Tibial artery (tissue), 4 donors: ENCODE measurements around the gene PDGFRA.

ENCODE experiments used
- DNase-seq, 2 donors: peaks; one replicate each; pipeline ENCODE4 v3.0.0-alpha.2; 2019
- H3K27ac ChIP-seq, 2 donors: fragments of 200-600 bp; sonication (generic) in 1 of 2; 1 replicate in 1 of 2; 2 replicates in 1 of 2; pipeline ENCODE4 v1.5.1; 2018 to 2019; ENCODE audit warnings: mild to moderate bottlenecking in 1 of 2
- H3K27me3 ChIP-seq, 2 donors: fragments of 200-600 bp; sonication (generic) in 1 of 2; one replicate each; pipeline versions ENCODE4 v1.5.1 to v1.6.0; 2016 to 2019
- H3K36me3 ChIP-seq, 3 donors: fragments of 200-600 bp; sonication (generic) in 2 of 3; one replicate each; pipeline ENCODE4 v1.5.1; 2016 to 2019; ENCODE audit warnings: mild to moderate bottlenecking in 2 of 3
- H3K4me1 ChIP-seq, 4 donors: fragments of 200-600 bp; sonication (generic) in 2 of 4; 1 replicate in 3 of 4; 2 replicates in 1 of 4; pipeline ENCODE4 v1.5.1; 2016 to 2019
- H3K4me3 ChIP-seq, 2 donors: fragments of 200-600 bp; sonication (generic) in 1 of 2; 1 replicate in 1 of 2; 2 replicates in 1 of 2; pipeline ENCODE4 v1.5.1; 2018 to 2019; ENCODE audit warnings: mild to moderate bottlenecking in 2 of 2
- H3K9me3 ChIP-seq, 3 donors: fragments of 200-600 bp; sonication (generic) in 1 of 3; one replicate each; pipeline ENCODE4 v1.5.1; 2016 to 2019
- intact Hi-C: fragments of 100-400 bp; cut with DNase I; formaldehyde crosslinking; loops from one replicate; pipeline ENCODE4 v1.15.0; 2023; ENCODE audit warnings: low total_unique reads
- TF ChIP-seq, protein P1 (sequence below), 2 experiments: fragments of 200-600 bp in 1 of 2; fragments of 450-650 bp in 1 of 2; IDR thresholded peaks; one replicate each; pipeline ENCODE4 v1.5.1; 2017 to 2019; ENCODE audit warnings: antibody characterized with exemption in 2 of 2, mild to moderate bottlenecking in 1 of 2, moderate library complexity in 1 of 2

Gene PDGFRA

DNA sequence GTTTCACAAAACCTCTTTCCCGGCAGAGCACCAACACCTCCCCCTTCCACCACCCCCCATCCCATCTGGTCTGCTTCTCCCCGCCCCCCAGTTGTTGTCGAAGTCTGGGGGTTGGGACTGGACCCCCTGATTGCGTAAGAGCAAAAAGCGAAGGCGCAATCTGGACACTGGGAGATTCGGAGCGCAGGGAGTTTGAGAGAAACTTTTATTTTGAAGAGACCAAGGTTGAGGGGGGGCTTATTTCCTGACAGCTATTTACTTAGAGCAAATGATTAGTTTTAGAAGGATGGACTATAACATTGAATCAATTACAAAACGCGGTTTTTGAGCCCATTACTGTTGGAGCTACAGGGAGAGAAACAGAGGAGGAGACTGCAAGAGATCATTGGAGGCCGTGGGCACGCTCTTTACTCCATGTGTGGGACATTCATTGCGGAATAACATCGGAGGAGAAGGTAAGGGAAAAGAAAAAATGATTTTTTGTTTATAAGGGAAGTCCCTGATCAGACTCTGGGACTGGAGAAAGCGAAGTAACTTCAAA, at the start of gene PDGFRA:
PDGFRA (plus strand) TSS at position 333 of the 541 bp plus-strand sequence. CDS start 29,476 bp downstream, outside the sequence.
- Histone ChIP-seq H3K36me3 (no peaks in the 10 kb centered on the region), H3K9me3 (no peaks in the 10 kb centered on the region), H3K27ac (peak within 1 kb of the TSS; percentile 73 to 82), H3K27me3 (peaks cover 3 to 86% of the 10 kb centered on the region in 2 donors), H3K4me1 (peaks cover 15 to 83% (median 59%) of the 10 kb centered on the region in 4 donors), H3K4me3 (peak within 1 kb of the TSS; percentile 58 to 69)
- peak; percentile 85 to 87 for DNase-seq
- intact Hi-C loops = loop anchor here (5.0 kb wide), 1 partner anchor 302 kb away; no protein-coding TSS in a partner anchor
- TF ChIP-seq, protein P1, sequence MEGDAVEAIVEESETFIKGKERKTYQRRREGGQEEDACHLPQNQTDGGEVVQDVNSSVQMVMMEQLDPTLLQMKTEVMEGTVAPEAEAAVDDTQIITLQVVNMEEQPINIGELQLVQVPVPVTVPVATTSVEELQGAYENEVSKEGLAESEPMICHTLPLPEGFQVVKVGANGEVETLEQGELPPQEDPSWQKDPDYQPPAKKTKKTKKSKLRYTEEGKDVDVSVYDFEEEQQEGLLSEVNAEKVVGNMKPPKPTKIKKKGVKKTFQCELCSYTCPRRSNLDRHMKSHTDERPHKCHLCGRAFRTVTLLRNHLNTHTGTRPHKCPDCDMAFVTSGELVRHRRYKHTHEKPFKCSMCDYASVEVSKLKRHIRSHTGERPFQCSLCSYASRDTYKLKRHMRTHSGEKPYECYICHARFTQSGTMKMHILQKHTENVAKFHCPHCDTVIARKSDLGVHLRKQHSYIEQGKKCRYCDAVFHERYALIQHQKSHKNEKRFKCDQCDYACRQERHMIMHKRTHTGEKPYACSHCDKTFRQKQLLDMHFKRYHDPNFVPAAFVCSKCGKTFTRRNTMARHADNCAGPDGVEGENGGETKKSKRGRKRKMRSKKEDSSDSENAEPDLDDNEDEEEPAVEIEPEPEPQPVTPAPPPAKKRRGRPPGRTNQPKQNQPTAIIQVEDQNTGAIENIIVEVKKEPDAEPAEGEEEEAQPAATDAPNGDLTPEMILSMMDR (IDR thresholded peaks at IDR 0.05) = no peak

GRCh38 chr4:54184581-54184980, 44.5 kb upstream of the PDGFRA start:
- H3K9me3 ChIP-seq = no peaks in the 10 kb centered on the region
- no peaks in the 10 kb centered on the region for H3K27me3 ChIP-seq
- no peaks in the 10 kb centered on the region for H3K36me3 ChIP-seq
- H3K4me3 ChIP-seq = no peak overlapping the region
- H3K4me1 ChIP-seq = no peaks in the 10 kb centered on the region
- TF ChIP-seq, protein P1 (IDR thresholded peaks at IDR 0.05) = no peak
- no peak overlapping the region for H3K27ac ChIP-seq
- intact Hi-C loops = no loop called here
- no peak for DNase-seq

- Histone ChIP-seq H3K27me3 (no peaks in the 10 kb centered on the region), H3K27ac (no peak overlapping the region), H3K4me3 (no peak overlapping the region), H3K36me3 (no peaks in the 10 kb centered on the region), H3K9me3 (no peaks in the 10 kb centered on the region), H3K4me1 (no peaks in the 10 kb centered on the region)
- TF ChIP-seq, protein P1 (IDR thresholded peaks at IDR 0.05) = no peak
- intact Hi-C loops = no loop called here
- DNase-seq = no peak
These were observed 43.9 kb upstream of the PDGFRA start for GRCh38 chr4:54185044-54185780.

DNA sequence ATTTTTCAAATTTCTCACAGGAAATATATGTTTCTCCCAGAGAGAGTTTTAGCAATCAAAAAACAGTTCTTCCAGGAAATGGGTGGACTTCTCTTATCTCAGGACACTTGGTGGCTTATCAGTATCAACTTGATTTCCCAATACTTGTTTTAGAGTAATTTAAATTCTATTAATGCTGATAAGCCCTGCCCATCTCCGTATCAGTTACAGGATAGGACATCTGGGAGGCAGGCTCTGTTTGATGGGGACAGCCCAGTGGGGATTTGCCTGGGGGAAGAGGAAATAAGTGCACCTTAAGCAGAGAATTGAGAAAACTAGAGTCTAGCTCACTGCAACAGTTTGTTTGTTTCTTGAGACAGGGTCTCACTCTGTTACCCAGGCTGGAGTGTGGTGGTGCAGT, 43.2 kb upstream of the PDGFRA start:
- Histone ChIP-seq H3K4me3 (no peak overlapping the region), H3K27ac (no peak overlapping the region), H3K36me3 (no peaks in the 10 kb centered on the region), H3K4me1 (no peaks in the 10 kb centered on the region), H3K9me3 (no peaks in the 10 kb centered on the region), H3K27me3 (no peaks in the 10 kb centered on the region)
- intact Hi-C loops = no loop called here
- no peak for DNase-seq
- TF ChIP-seq, protein P1 (IDR thresholded peaks at IDR 0.05) = no peak

DNA sequence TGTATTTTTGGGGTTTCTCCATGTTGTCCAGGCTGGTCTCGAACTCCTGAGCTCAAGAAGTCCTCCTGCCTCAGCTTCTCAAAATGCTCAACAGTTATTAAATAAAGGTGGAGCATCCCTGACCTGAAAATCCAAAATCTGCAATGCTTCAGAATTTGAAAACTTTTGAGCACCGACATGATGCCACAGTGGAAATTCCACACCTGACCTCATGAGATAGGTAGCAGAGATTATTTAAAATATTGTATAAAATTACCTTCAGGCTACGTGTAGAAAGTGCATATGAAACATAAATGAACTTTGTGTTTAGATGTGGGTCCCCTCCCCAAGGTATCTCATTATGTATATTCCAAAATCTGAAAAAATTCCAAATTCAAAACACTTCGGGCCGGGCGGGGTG, 42.7 kb upstream of the PDGFRA start:
- DNase-seq = no peak
- intact Hi-C loops = no loop called here
- H3K4me3 ChIP-seq = no peak overlapping the region
- no peaks in the 10 kb centered on the region for H3K36me3 ChIP-seq
- H3K9me3 ChIP-seq = no peaks in the 10 kb centered on the region
- no peak overlapping the region for H3K27ac ChIP-seq
- no peaks in the 10 kb centered on the region for H3K4me1 ChIP-seq
- TF ChIP-seq, protein P1 (IDR thresholded peaks at IDR 0.05) = no peak
- no peaks in the 10 kb centered on the region for H3K27me3 ChIP-seq
